Adrenal gland (tissue), 5 donors: Measurements from ENCODE around the gene SURF2.

Source experiments
- POLR2A ChIP-seq, 2 donors: fragments of 450-650 bp; IDR thresholded peaks; one replicate each; pipeline ENCODE4 v1.6.1; 2017; ENCODE audit warnings: antibody characterized with exemption in 2 of 2, mild to moderate bottlenecking in 2 of 2, moderate library complexity in 1 of 2
- TF ChIP-seq, protein P1 (sequence below), 6 experiments: fragments of 450-650 bp in 4 of 6; fragments of 200-600 bp in 2 of 6; sonication (generic) in 1 of 6; IDR thresholded peaks; 1 replicate in 5 of 6; 2 replicates in 1 of 6; pipeline versions ENCODE4 v1.5.1 to v1.8.0; 2016 to 2021; ENCODE audit warnings: antibody characterized with exemption in 6 of 6, mild to moderate bottlenecking in 2 of 6, moderate library complexity in 1 of 6
- donor health status: DM: no; HTN: no; CAD: no.

DNA sequence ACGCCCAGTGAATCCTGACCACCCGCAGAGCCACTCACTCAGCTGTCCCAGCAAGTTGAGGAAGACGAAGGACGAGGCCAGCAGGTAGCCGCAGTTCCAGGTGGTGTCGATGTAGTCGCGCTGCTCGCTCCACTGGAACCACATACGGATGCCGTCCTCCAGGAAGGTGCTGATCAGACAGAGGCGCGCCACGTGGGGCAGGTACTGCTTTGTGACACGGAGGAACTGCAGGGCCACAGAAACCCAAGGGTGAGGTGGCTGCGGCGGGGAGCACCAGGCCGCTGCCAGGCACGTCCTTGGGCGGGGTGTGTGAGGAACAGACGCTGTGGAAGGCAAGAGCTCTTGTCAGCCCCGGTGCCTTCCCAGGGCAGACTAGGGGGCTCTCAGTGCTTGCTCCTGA, 10.9 kb downstream of the SURF2 start:
- TF ChIP-seq, protein P1, sequence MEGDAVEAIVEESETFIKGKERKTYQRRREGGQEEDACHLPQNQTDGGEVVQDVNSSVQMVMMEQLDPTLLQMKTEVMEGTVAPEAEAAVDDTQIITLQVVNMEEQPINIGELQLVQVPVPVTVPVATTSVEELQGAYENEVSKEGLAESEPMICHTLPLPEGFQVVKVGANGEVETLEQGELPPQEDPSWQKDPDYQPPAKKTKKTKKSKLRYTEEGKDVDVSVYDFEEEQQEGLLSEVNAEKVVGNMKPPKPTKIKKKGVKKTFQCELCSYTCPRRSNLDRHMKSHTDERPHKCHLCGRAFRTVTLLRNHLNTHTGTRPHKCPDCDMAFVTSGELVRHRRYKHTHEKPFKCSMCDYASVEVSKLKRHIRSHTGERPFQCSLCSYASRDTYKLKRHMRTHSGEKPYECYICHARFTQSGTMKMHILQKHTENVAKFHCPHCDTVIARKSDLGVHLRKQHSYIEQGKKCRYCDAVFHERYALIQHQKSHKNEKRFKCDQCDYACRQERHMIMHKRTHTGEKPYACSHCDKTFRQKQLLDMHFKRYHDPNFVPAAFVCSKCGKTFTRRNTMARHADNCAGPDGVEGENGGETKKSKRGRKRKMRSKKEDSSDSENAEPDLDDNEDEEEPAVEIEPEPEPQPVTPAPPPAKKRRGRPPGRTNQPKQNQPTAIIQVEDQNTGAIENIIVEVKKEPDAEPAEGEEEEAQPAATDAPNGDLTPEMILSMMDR (IDR thresholded peaks at IDR 0.05) = no peak
- TF ChIP-seq POLR2A (IDR thresholded peaks at IDR 0.05) = no peak
